Measurements from ENCODE around the gene C14orf180.

Gene C14orf180

GRCh38 chr14:104541905-104542465, 37.6 kb upstream of the C14orf180 start:
- H3K9ac ChIP-seq (ENCODE audit: insufficient read length, low read depth): no peak overlapping the region
- H3K27me3 ChIP-seq (ENCODE audit: insufficient read depth, insufficient read length): no peaks in the 10 kb centered on the region
- H3K36me3 ChIP-seq (ENCODE audit: insufficient read depth, insufficient read length, low read length): no peaks in the 10 kb centered on the region
- TF ChIP-seq ZNF274 (IDR thresholded peaks at IDR 0.05; ENCODE audit: low read depth, low read length) (no peak), SUZ12 (IDR thresholded peaks at IDR 0.05; ENCODE audit: extremely low read depth, insufficient read depth, insufficient read length) (no peak), YY1 (IDR thresholded peaks at IDR 0.05; ENCODE audit: insufficient read depth, insufficient read length) (no peak)
- DNase-seq (ENCODE audit: low read depth, low spot score): no peak
- no peaks in the 10 kb centered on the region for H3K9me3 ChIP-seq (ENCODE audit: insufficient read depth, low read length)
- H3K4me1 ChIP-seq (ENCODE audit: insufficient read depth, insufficient read length): peaks cover 7% of the 10 kb centered on the region
- no peak overlapping the region for H3K4me3 ChIP-seq (ENCODE audit: insufficient read length, low read depth)

DNA sequence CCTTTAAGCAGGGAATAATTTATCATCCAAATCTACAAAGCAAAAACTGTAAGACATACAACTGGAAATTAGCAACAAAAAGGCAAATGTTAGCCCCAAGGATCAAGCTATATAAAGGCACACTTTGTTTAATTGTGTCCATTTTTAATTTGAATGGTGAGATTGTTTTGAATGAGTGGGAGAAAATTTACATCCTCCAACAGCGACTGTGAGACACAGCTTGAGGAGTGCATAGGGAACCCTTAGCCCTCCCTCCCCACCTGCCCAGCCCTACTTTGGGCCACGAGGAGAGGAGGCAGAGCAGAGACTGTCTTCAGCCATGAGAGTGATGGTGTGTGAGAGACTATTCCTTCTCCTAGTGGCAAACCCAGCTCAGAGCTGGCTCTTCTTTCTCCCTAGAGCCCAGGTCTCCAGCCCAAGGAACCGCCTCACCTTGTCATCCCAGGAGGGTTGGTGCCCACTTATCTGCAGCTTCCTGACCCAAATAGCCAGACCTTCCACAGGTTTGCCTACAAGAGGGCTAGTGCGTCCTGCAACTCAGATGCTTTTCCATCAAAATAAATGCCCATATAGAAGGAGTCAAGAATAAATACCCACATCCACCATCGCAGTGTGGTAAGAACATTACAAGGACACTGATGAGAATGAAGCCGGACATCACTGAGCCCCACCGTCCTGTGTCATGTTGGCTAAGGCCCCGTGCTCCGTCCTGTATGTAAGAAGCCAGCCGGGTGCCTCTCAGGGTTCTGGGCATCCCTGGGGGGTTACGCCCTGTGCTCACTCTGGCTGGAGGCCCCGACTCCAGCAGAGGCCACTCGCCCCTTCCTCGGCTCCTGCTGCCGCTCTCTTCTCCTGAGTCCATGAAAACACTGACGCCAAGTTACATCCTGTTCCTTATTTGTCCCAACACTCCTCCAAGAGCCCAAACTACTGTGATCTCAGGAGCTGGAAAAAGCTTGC, 36.4 kb upstream of the C14orf180 start:
- no peak overlapping the region for H3K9ac ChIP-seq (ENCODE audit: insufficient read length, low read depth)
- H3K36me3 ChIP-seq (ENCODE audit: insufficient read depth, insufficient read length, low read length): no peaks in the 10 kb centered on the region
- no peak for DNase-seq (ENCODE audit: low read depth, low spot score)
- H3K4me1 ChIP-seq (ENCODE audit: insufficient read depth, insufficient read length): peaks cover 6% of the 10 kb centered on the region
- H3K4me3 ChIP-seq (ENCODE audit: insufficient read length, low read depth): no peak overlapping the region
- no peaks in the 10 kb centered on the region for H3K27me3 ChIP-seq (ENCODE audit: insufficient read depth, insufficient read length)
- TF ChIP-seq YY1 (IDR thresholded peaks at IDR 0.05; ENCODE audit: insufficient read depth, insufficient read length) (no peak), SUZ12 (IDR thresholded peaks at IDR 0.05; ENCODE audit: extremely low read depth, insufficient read depth, insufficient read length) (no peak), ZNF274 (IDR thresholded peaks at IDR 0.05; ENCODE audit: low read depth, low read length) (no peak)
- no peaks in the 10 kb centered on the region for H3K9me3 ChIP-seq (ENCODE audit: insufficient read depth, low read length)

DNA sequence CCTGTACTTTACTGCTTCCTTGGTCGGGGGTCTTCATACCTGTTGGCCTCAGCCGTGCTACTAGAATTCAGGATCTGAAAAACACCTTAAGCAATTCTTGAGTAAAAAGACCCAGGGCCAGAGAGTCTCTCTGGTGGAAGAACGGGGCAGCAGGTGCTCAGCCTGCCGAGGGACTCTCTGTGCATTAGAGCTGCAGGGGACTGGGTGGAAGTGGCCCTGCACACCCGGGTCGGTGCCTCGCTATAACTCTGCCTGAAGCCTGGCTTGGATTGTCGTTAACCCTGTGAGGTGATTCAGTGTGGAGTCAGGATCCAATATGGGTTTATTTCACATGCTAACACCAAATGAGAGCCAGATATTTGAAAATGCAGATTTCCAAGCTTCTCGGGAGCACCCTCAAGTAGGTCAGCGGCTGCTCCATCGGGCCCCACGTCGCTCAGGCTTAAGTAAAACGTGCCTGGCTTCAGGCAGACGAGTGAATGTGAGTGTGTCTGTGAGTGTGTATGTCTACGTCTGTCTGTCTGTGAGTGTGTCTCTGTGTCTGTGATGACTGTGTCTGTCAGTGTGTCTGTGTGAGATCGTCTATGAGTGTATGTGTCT, 35.1 kb upstream of the C14orf180 start:
- Histone ChIP-seq H3K9me3 (ENCODE audit: insufficient read depth, low read length) (no peaks in the 10 kb centered on the region), H3K9ac (ENCODE audit: insufficient read length, low read depth) (no peak overlapping the region), H3K36me3 (ENCODE audit: insufficient read depth, insufficient read length, low read length) (no peaks in the 10 kb centered on the region), H3K4me1 (ENCODE audit: insufficient read depth, insufficient read length) (peaks cover 11% of the 10 kb centered on the region), H3K4me3 (ENCODE audit: insufficient read length, low read depth) (no peak overlapping the region), H3K27me3 (ENCODE audit: insufficient read depth, insufficient read length) (no peaks in the 10 kb centered on the region)
- DNase-seq (ENCODE audit: low read depth, low spot score): no peak
- TF ChIP-seq YY1 (IDR thresholded peaks at IDR 0.05; ENCODE audit: insufficient read depth, insufficient read length) (no peak), ZNF274 (IDR thresholded peaks at IDR 0.05; ENCODE audit: low read depth, low read length) (no peak), SUZ12 (IDR thresholded peaks at IDR 0.05; ENCODE audit: extremely low read depth, insufficient read depth, insufficient read length) (no peak)

DNA sequence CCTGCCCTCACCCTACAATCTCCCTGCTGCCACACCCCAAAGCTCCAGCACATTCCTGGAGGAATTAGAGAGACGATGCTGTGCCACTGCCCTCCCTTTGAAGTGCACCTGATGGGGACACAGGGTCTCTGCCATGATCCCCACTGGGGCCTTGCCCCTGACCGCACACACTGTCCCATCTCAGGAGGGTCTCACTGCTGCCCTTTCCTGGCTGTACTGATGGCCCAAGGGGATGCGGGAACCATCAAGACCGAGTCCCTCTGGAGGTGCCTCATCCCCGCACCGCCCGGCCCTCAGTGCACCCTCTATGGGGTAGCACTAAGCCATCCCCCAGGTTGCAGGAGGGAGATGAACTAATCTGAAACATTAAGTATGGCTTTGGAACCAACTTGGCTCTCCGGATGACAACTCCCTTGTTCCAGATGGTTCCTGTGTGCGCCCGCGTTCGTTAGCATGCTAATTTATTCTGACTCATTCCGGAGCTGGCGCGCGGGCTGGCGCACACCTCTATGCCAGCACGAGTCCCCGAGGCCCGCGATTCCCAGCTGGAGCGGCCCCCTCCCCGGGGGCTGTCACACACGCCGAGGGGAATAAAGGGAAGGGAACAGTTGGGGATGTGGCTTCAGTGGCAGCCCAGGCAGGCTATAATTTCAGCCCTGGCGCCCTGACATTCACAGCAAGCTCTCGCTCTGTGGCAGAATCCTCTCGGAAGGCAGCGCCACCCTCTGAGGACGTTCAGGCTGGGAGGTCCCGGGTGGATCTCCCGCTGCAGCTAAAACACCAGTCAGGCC, 34.2 kb upstream of the C14orf180 start:
- H3K4me3 ChIP-seq (ENCODE audit: insufficient read length, low read depth): no peak overlapping the region
- H3K36me3 ChIP-seq (ENCODE audit: insufficient read depth, insufficient read length, low read length): no peaks in the 10 kb centered on the region
- no peaks in the 10 kb centered on the region for H3K9me3 ChIP-seq (ENCODE audit: insufficient read depth, low read length)
- no peak overlapping the region for H3K9ac ChIP-seq (ENCODE audit: insufficient read length, low read depth)
- no peak for DNase-seq (ENCODE audit: low read depth, low spot score)
- TF ChIP-seq SUZ12 (IDR thresholded peaks at IDR 0.05; ENCODE audit: extremely low read depth, insufficient read depth, insufficient read length): no peak
- no peak for TF ChIP-seq YY1 (IDR thresholded peaks at IDR 0.05; ENCODE audit: insufficient read depth, insufficient read length)
- TF ChIP-seq ZNF274 (IDR thresholded peaks at IDR 0.05; ENCODE audit: low read depth, low read length): no peak
- no peaks in the 10 kb centered on the region for H3K27me3 ChIP-seq (ENCODE audit: insufficient read depth, insufficient read length)
- peaks cover 11% of the 10 kb centered on the region for H3K4me1 ChIP-seq (ENCODE audit: insufficient read depth, insufficient read length)

DNA sequence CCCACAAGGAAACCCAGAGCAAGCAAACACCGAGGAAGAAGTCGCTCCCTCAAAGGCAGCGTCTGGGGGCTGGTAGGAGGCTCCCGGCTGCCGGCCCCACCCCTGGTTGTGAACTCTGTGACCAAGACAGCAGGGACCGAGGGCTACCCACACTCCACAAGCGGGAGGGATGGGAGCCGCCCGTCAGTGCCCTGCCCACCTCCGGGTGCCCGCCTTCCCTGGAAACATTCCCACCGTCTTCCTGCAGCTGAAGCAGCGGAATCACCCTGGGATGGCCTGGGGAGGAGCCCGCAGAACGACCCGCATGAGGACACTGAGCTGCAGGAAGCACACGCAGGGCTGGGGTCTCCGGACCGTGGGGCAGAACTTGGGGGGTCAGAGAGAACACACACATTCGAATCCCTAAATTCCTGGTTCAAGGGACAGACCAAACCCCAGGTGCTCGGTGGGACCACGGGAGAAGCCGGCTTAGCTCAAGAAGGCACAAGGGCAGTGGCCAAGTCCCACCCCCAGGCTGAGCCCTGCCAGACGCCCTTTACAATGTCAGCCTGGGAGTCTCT, 33.5 kb upstream of the C14orf180 start:
- Histone ChIP-seq H3K9me3 (ENCODE audit: insufficient read depth, low read length) (no peaks in the 10 kb centered on the region), H3K4me3 (ENCODE audit: insufficient read length, low read depth) (no peak overlapping the region), H3K27me3 (ENCODE audit: insufficient read depth, insufficient read length) (no peaks in the 10 kb centered on the region), H3K36me3 (ENCODE audit: insufficient read depth, insufficient read length, low read length) (no peaks in the 10 kb centered on the region), H3K9ac (ENCODE audit: insufficient read length, low read depth) (no peak overlapping the region), H3K4me1 (ENCODE audit: insufficient read depth, insufficient read length) (peaks cover 11% of the 10 kb centered on the region)
- no peak for DNase-seq (ENCODE audit: low read depth, low spot score)
- TF ChIP-seq ZNF274 (IDR thresholded peaks at IDR 0.05; ENCODE audit: low read depth, low read length) (no peak), YY1 (IDR thresholded peaks at IDR 0.05; ENCODE audit: insufficient read depth, insufficient read length) (no peak), SUZ12 (IDR thresholded peaks at IDR 0.05; ENCODE audit: extremely low read depth, insufficient read depth, insufficient read length) (no peak)

- DNase-seq (ENCODE audit: low read depth, low spot score): no peak
- no peak overlapping the region for H3K9ac ChIP-seq (ENCODE audit: insufficient read length, low read depth)
- no peaks in the 10 kb centered on the region for H3K27me3 ChIP-seq (ENCODE audit: insufficient read depth, insufficient read length)
- H3K4me1 ChIP-seq (ENCODE audit: insufficient read depth, insufficient read length): peaks cover 13% of the 10 kb centered on the region
- no peaks in the 10 kb centered on the region for H3K9me3 ChIP-seq (ENCODE audit: insufficient read depth, low read length)
- no peaks in the 10 kb centered on the region for H3K36me3 ChIP-seq (ENCODE audit: insufficient read depth, insufficient read length, low read length)
- TF ChIP-seq SUZ12 (IDR thresholded peaks at IDR 0.05; ENCODE audit: extremely low read depth, insufficient read depth, insufficient read length) (no peak), ZNF274 (IDR thresholded peaks at IDR 0.05; ENCODE audit: low read depth, low read length) (no peak), YY1 (IDR thresholded peaks at IDR 0.05; ENCODE audit: insufficient read depth, insufficient read length) (no peak)
- H3K4me3 ChIP-seq (ENCODE audit: insufficient read length, low read depth): no peak overlapping the region
Measured at GRCh38 chr14:104546591-104547309, 32.8 kb upstream of the C14orf180 start.
